NOMO-1 treated with DMSO at 0.1 percent for 48 hours (cell line): ENCODE measurements around the gene AFTPH.
"Not testable (repeated sequence)": the region's sequence is repeated elsewhere in the genome, so short reads cannot be mapped to it uniquely, and the experiment has no call there.

Source experiments
- DNase-seq: peaks from one replicate; lab custom pipeline; 2025; ENCODE audit not compliant: unreplicated experiment; lab: John Stamatoyannopoulos, UW

Gene AFTPH

GRCh38 chr2:64492821-64493220 lies 31.3 kb upstream of the AFTPH start:
- no peak for DNase-seq

GRCh38 chr2:64493788-64494187 lies 30.3 kb upstream of the AFTPH start:
- DNase-seq, result no peak

- no peak for DNase-seq
Measured at GRCh38 chr2:64498438-64498837, 25.7 kb upstream of the AFTPH start.

- no peak for DNase-seq
Measured at GRCh38 chr2:64500549-64500948, 23.6 kb upstream of the AFTPH start.

DNA sequence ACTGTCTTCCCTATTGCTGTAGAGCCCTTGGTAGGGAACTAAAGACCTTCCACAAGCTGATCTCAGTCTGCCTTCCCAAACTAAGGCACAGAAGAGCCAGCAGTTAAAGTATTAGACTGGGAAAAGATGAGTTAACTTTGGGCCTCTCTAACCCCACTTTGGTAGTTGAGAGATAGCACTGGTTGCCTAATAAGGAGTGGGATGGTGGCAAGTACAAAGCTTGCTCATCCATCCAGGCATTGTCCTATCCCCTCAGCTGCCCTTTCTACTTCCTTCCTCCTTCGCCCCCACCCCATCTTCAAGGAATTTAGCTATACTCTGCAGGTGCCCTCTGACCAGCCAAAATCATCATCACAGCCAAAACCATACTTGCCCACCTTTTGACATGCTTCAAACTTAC lies 22.2 kb upstream of the AFTPH start:
- DNase-seq, result no peak

DNA sequence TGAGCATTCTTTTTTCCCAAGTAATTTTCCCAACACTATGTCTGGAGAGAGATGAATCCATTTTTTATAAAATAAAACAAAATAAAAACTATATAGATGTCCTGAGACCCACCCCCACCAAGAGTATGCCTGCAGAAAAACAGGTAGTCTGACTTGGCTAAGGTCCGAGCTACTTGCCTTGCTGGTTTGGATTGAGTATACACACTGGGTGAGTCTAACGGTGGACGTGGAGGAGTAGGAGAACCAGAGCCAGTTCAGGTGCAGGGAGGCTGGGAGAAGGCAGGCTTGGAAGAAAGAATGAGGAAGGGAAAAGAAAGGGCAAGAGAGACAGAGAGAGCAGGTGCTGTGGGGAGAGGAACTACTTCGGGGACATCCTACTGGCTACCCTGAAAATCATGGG lies 21.3 kb upstream of the AFTPH start:
- DNase-seq, result no peak

- DNase-seq, result peak; percentile 74
Measured at GRCh38 chr2:64504774-64505720, 19.1 kb upstream of the AFTPH start.

DNA sequence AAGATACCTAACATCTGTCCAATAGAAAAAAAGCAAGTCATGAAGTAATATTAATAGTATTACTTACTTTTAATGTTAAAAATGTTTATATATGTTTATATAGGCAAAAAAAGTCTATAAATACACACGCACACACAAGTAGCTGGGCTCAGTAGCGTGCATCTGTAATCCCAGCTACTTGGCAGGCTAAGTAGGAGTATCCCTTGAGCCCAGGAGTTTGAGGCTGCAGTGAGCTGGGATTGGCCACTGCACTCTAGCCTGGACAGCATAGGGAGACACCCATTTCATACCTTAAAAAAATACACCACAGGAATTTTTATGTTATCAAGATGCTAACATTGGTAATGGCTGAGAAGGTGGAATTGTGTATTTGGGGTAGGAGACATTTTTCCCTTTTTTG lies 17.4 kb upstream of the AFTPH start:
- no peak for DNase-seq

- no peak for DNase-seq
Measured at GRCh38 chr2:64514008-64514407, 10.1 kb upstream of the AFTPH start.

GRCh38 chr2:64515086-64515485 lies 9.0 kb upstream of the AFTPH start:
- DNase-seq, result no peak

DNA sequence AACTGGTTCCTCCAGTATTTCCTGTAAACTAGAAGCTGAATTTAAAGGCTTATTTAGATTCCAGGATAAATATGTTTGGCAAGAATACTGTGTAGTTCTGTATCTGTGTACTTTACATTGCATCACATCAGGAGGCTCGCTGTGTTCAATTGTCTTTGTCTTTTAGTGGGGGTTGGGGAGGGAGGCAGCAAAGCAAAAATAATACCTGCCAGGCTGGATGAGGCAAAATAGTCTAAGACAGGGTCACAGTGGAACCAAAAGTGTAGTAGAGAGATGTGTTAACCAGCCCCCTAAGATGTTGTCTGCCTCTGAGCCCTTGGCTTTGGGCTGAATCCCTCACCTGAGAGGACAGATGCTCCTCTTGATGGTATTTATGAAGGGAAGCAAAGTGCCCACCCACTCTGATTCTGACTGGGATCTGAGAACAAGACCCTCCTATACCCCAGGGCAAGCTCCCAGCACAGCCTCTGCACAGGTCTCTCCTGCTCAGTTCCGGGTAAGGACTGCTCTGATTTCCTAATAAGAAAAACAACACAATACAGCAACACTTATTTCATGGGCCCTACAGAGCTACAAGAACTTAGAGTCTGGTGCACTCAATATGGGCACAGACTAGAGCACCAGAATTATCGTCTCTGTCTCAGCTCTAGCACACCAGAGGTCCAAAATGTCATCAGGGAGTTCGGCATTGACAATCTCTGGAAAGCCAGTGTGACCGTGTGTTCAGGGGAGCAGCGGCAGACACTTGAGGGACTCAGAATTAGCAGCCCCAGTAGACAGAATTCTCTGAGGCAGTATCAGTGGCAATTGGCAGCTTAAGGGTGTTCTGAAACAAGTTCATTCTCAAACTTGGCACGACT lies 7.2 kb upstream of the AFTPH start:
- no peak for DNase-seq

DNA sequence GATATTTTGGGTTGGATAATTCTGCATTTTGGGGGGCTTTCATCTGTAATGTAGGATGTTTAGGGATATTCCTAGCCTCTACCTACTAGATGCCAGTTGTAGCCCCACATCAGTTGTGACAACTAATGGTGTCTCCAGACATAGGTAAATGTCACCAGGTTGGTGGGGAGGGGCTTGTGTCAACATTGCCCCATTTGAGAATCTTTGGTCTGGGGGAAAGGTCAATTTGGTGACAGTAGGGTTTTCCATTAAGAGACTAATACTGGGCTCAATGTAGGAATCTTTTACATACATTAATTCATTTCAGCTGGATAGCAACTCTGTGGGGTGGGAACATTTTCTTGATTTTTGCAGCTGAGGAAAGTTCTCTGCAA lies 6.6 kb upstream of the AFTPH start:
- DNase-seq, result no peak

- peak; percentile 89 for DNase-seq
Measured at GRCh38 chr2:64522843-64523428, 1.2 kb upstream of the AFTPH start.

- DNase-seq, result no peak
Measured at GRCh38 chr2:64524604-64525316, 632 bp downstream of the AFTPH start.

DNA sequence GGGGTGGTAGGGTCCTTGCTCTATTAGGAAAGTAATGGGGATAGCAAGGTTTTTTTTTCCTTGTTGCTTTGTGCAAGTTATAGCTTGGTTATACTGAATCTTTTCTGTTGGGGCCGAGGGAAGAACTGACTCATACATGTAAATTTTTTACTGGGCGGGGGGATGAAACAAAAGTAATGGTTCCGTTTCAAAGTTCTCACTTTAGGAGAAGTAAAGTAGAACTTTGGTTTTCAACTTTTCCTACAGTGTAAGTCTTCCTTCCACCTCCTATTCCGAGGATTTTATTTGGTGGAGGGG lies 1.1 kb downstream of the AFTPH start:
- DNase-seq, result peak; percentile 77

GRCh38 chr2:64526034-64526433 lies 1.9 kb downstream of the AFTPH start:
- DNase-seq, result no peak

GRCh38 chr2:64530946-64531345 lies 6.8 kb downstream of the AFTPH start:
- DNase-seq, result not testable (repeated sequence)

GRCh38 chr2:64532030-64532429 lies 7.9 kb downstream of the AFTPH start:
- DNase-seq, result no peak

GRCh38 chr2:64533882-64534281 lies 9.8 kb downstream of the AFTPH start:
- DNase-seq, result no peak

DNA sequence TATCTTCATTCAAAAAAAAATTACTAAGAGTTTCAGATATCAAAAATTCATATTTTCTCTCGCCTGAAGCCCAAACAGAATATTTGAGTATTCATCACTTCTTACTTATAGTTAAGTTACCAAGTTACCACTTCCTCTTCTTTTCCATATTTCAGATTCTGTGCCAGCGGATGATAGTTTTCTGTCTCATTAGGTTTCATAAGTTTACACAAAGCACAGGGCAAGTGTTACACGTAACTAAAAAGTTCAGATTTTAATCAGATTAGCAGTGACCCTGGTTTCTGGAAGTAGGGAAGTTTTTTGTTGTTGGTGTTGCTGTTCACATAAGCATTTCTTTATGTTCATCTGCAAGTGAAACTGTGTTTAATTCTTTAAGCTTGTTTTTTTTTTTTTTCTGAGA lies 10.2 kb downstream of the AFTPH start:
- DNase-seq, result peak; percentile 74

GRCh38 chr2:64535024-64535423 lies 10.9 kb downstream of the AFTPH start:
- no peak for DNase-seq
